GM12878 (cell line): ENCODE results near the gene AATF. TPM values are rescaled to one million over a fixed set of nuclear protein-coding genes. Genes with fewer than 3 reads are reported as not detected.

Source experiments
- ATAC-seq: fragments of 200-7000 bp; cut with Tn5 transposase; 3 replicates; pipeline ENCODE4 v1.9.1; 2020; ENCODE audit warnings: mild to moderate bottlenecking, moderate library complexity
- BruUV-seq: library from RNA; stranded (reverse); fragments of 400-500 nt; replicated peaks from 2 replicates; lab custom pipeline; 2021; lab: Mats Ljungman, UMichigan
- CTCF ChIA-PET: fragments of 300-600 bp; sonication (Branson Sonifier 250); formaldehyde crosslinking; extraction: SDS; loops from one replicate; lab custom pipeline; 2021; ENCODE audit warnings: inconsistent platforms; lab: Yijun Ruan, JAX
- POLR2A ChIA-PET: fragments of 350-600 bp; formaldehyde crosslinking; extraction: SDS; loops from one replicate; lab custom pipeline; 2021; ENCODE audit warnings: inconsistent platforms; lab: Charles Lee
- RAD21 ChIA-PET: fragments of 300-600 bp; sonication (Branson Sonifier 250); formaldehyde crosslinking; loops from one replicate; lab custom pipeline; 2023; ENCODE audit warnings: antibody characterized with exemption; ENCODE audit not compliant: unreplicated experiment; lab: Charles Lee
- SMC1A ChIA-PET: fragments of 300-600 bp; sonication (Branson Sonifier 250); formaldehyde crosslinking; loops from one replicate; lab custom pipeline; 2023; ENCODE audit not compliant: unreplicated experiment, uncharacterized antibody; lab: Charles Lee
- DNase-seq: peaks from one replicate; pipeline ENCODE4 v3.0.0-alpha.2; 2011; ENCODE audit warnings: low read depth, low spot score
- FAIRE-seq: peaks from 3 replicates; lab custom pipeline; 2011; peaks lifted over from hg19 to GRCh38; lab: Jason Lieb, UNC
- H2AFZ ChIP-seq: 2 replicates; pipeline ENCODE4 v1.6.0; 2011; ENCODE audit warnings: low read depth, low read length, control low read depth; ENCODE audit not compliant: control insufficient read depth
- H3K27ac ChIP-seq: 2 replicates; pipeline ENCODE4 v1.5.1; 2011; ENCODE audit warnings: control low read depth; ENCODE audit not compliant: control insufficient read depth, insufficient read depth
- H3K27me3 ChIP-seq, 2 experiments: replicated peaks in 1 of 2; 2 replicates each; pipeline versions ENCODE4 v1.6.0 to v1.6.1; 2011; ENCODE audit warnings: low read length in 1 of 2; ENCODE audit not compliant: control insufficient read depth in 2 of 2, insufficient read depth in 2 of 2
- H3K36me3 ChIP-seq, 2 experiments: 2 replicates each; pipeline ENCODE4 v1.5.1; 2011; ENCODE audit warnings: low read length in 1 of 2; ENCODE audit not compliant: control insufficient read depth in 2 of 2, insufficient read depth in 2 of 2
- H3K4me1 ChIP-seq: 2 replicates; pipeline ENCODE4 v1.6.1; 2011; ENCODE audit warnings: mild to moderate bottlenecking, low read length, moderate library complexity, mixed read lengths; ENCODE audit not compliant: control insufficient read depth, insufficient read depth
- H3K4me2 ChIP-seq: 2 replicates; pipeline ENCODE4 v1.6.0; 2011; ENCODE audit warnings: control low read depth; ENCODE audit not compliant: control insufficient read depth, insufficient read depth
- H3K4me3 ChIP-seq: fragments of 200-600 bp; sonication (generic); 2 replicates; pipeline ENCODE4 v1.5.1; 2016
- H3K79me2 ChIP-seq: 2 replicates; pipeline ENCODE4 v1.6.0; 2011; ENCODE audit warnings: low read length; ENCODE audit not compliant: control insufficient read depth, insufficient read depth
- H3K9ac ChIP-seq: 2 replicates; pipeline ENCODE4 v1.8.0; 2011; ENCODE audit warnings: low read length, control low read depth, mixed read lengths; ENCODE audit not compliant: control insufficient read depth, insufficient read depth
- H3K9me3 ChIP-seq: replicated peaks from 3 replicates; pipeline ENCODE4 v1.5.1; 2011; ENCODE audit warnings: mild to moderate bottlenecking, low read length; ENCODE audit not compliant: control insufficient read depth, insufficient read depth
- H4K20me1 ChIP-seq: 2 replicates; pipeline ENCODE4 v1.6.0; 2011; ENCODE audit not compliant: control insufficient read depth, insufficient read depth
- CHD2 ChIP-seq: IDR thresholded peaks from 2 replicates; pipeline ENCODE4 v1.6.1; 2011; ENCODE audit warnings: low read depth, low read length, improper control_type of control experiment, borderline replicate concordance
- HCFC1 ChIP-seq: fragments of 150-350 bp; IDR thresholded peaks from 2 replicates; pipeline ENCODE4 v1.6.1; 2014; ENCODE audit warnings: low read length
- IKZF1 ChIP-seq: fragments of 450-650 bp; conservative IDR thresholded peaks from 2 replicates; pipeline ENCODE4 v1.6.1; 2017; ENCODE audit warnings: antibody characterized with exemption, mild to moderate bottlenecking
- KAT2A ChIP-seq: conservative IDR thresholded peaks from 2 replicates; pipeline ENCODE4 v1.6.1; 2011; ENCODE audit warnings: low read depth, low read length; ENCODE audit not compliant: control insufficient read depth
- MTA3 ChIP-seq: IDR thresholded peaks from 2 replicates; pipeline ENCODE4 v1.6.1; 2012; ENCODE audit warnings: low read length, inconsistent platforms, borderline replicate concordance
- RB1 ChIP-seq: fragments of 450-650 bp; formaldehyde crosslinking; IDR thresholded peaks from 2 replicates; pipeline ENCODE4 v1.6.1; 2017; ENCODE audit warnings: mild to moderate bottlenecking, borderline replicate concordance
- SUZ12 ChIP-seq: fragments of 200-600 bp; sonication (generic); IDR thresholded peaks from one replicate; pipeline ENCODE4 v1.6.1; 2018; ENCODE audit warnings: antibody characterized with exemption, mild to moderate bottlenecking; ENCODE audit not compliant: unreplicated experiment
- TBL1XR1 ChIP-seq: IDR thresholded peaks from 2 replicates; pipeline ENCODE4 v1.6.1; 2012; ENCODE audit warnings: low read depth, low read length, improper control_type of control experiment
- WGBS: methylation state at CpG from one replicate; pipeline ENCODE4 v1.1.6; 2016; ENCODE audit warnings: low lambda C conversion rate; ENCODE audit not compliant: insufficient replicate concordance, insufficient coverage; ENCODE audit errors: missing lambda C conversion rate; 5-methylcytosine and 5-hydroxymethylcytosine counted together
- in situ Hi-C: fragments of 300-500 bp; cut with MboI; formaldehyde crosslinking; loops from 9 replicates; pipeline ENCODE4 v1.14.3; 2018; ENCODE audit warnings: mixed read lengths
- intact Hi-C: fragments of 100-400 bp; cut with micrococcal nuclease; formaldehyde crosslinking; loops from one replicate; pipeline ENCODE4 v1.14.2; 2022; ENCODE audit not compliant: unreplicated experiment
- polyA plus RNA-seq, 11 experiments: library from polyadenylated mRNA; depleted of rRNA in 4 of 11; unstranded in 6 of 11; stranded (reverse) in 5 of 11; fragments of >200 nt; fragmentation: Nextera tagmentation in 4 of 11; fragmentation: Illumina TruSeq in 1 of 11; extraction: Ambion mirVana in 4 of 11; extraction: Trizol in 1 of 11; gene quantifications; 1 replicate in 1 of 11; 2 replicates in 10 of 11; pipeline versions ENCODE4 v1.2.1 to v1.2.3, GENCODE V29; 2011 to 2016; ENCODE audit warnings: inconsistent platforms in 2 of 11, missing spikeins in 2 of 11, low read depth in 1 of 11
- total RNA-seq, 4 experiments: library from RNA; depleted of rRNA in 3 of 4; stranded (reverse); fragments of >200 nt in 3 of 4; fragmentation: Illumina TruSeq in 1 of 4; extraction: Trizol in 1 of 4; gene quantifications; 2 replicates each; pipeline versions ENCODE4 v1.2.1 to v1.2.3, GENCODE V29; 2013 to 2021

The AATF gene
- total and polyA plus RNA-seq, 10 of the 15 experiments (the other 5 are each of a cell fraction or from before 2014, with no cell fraction given) = 36.8 to 110 (median 77.9) TPM

- Histone ChIP-seq H3K27me3 (peaks cover 38 to 68% of the 10 kb centered on the region in 2 experiments), H3K9ac (no peak overlapping the region), H3K4me1 (no peaks in the 10 kb centered on the region), H3K4me2 (no peak overlapping the region), H3K27ac (no peak overlapping the region), H3K4me3 (no peak overlapping the region), H3K9me3 (no peaks in the 10 kb centered on the region; the same call in 2 of the 3 replicates), H3K36me3 (no peaks in the 10 kb centered on the region), H2AFZ (no peak overlapping the region), H3K79me2 (no peaks in the 10 kb centered on the region), H4K20me1 (no peaks in the 10 kb centered on the region)
- RAD21 ChIA-PET = no interaction called here
- CTCF ChIA-PET = no interaction called here
- in situ Hi-C loops = no loop called here
- no peak for FAIRE-seq
- ATAC-seq = no peak
- POLR2A ChIA-PET = no interaction called here
- DNase-seq = no peak
- TF ChIP-seq KAT2A = no peak
- TF ChIP-seq RB1 = no peak
- no peak for TF ChIP-seq HCFC1
- TF ChIP-seq SUZ12 = no peak
- no peak for TF ChIP-seq MTA3
- no peak for TF ChIP-seq IKZF1
- no peak for TF ChIP-seq CHD2
- no peak for TF ChIP-seq TBL1XR1
- SMC1A ChIA-PET = no interaction called here
- no TSS peak for BruUV-seq
- intact Hi-C loops = loop anchor here (10.0 kb wide), 1 partner anchor 413 kb away; no protein-coding TSS in a partner anchor
- WGBS = 50% methylated on average over 17 of the region's 17 CpGs
These were observed 7.3 kb upstream of the AATF start for GRCh38 chr17:36941265-36942010.
